H1 (cell line): Measurements from ENCODE around the gene RAB31. TPM values are rescaled to one million over a fixed set of nuclear protein-coding genes. Genes with fewer than 3 reads are reported as not detected.

Source experiments
- BRCA1 ChIP-seq: IDR thresholded peaks from 2 replicates; pipeline ENCODE4 v1.6.1; 2012; ENCODE audit warnings: low read depth, low read length, improper control_type of control experiment
- FOSL1 ChIP-seq: IDR thresholded peaks from 2 replicates; pipeline ENCODE4 v1.6.1; 2011; ENCODE audit warnings: mild to moderate bottlenecking, low read depth, low read length, moderate library complexity; ENCODE audit not compliant: insufficient read depth
- RXRA ChIP-seq: IDR thresholded peaks from 2 replicates; pipeline ENCODE4 v1.6.1; 2011; ENCODE audit warnings: low read depth, mild to moderate bottlenecking, low read length, moderate library complexity; ENCODE audit not compliant: insufficient read depth
- SP1 ChIP-seq: IDR thresholded peaks from 2 replicates; pipeline ENCODE4 v1.6.1; 2011; ENCODE audit warnings: low read depth, low read length
- polyA plus RNA-seq, 7 experiments: library from polyadenylated mRNA; depleted of rRNA in 3 of 7; stranded (reverse) in 5 of 7; unstranded in 2 of 7; fragments of >200 nt in 5 of 7; fragments of 200-250 nt in 2 of 7; gene quantifications; 1 replicate in 5 of 7; 2 replicates in 1 of 7; 4 replicates in 1 of 7; pipeline versions ENCODE4 v1.2.1 to v1.2.3, GENCODE V29; 2011 to 2013; ENCODE audit warnings: missing spikeins in 2 of 7, mixed read lengths in 2 of 7
- total RNA-seq: library from RNA; stranded (reverse); fragmentation: NEBNext Ultra II Directional; extraction: Animal tissue kit (Norgen Biotek cat#: 25700); gene quantifications from 2 replicates; pipeline ENCODE4 v1.2.1, GENCODE V29; 2021
- TF ChIP-seq, protein P1 (sequence below): IDR thresholded peaks from 2 replicates; pipeline ENCODE4 v1.6.1; 2011; ENCODE audit warnings: low read length, improper control_type of control experiment

RAB31 gene
- total and polyA plus RNA-seq, 2 of the 8 experiments (the other 6 are each of a cell fraction or from before 2014, with no cell fraction given), result 15.2 to 40.9 TPM

DNA sequence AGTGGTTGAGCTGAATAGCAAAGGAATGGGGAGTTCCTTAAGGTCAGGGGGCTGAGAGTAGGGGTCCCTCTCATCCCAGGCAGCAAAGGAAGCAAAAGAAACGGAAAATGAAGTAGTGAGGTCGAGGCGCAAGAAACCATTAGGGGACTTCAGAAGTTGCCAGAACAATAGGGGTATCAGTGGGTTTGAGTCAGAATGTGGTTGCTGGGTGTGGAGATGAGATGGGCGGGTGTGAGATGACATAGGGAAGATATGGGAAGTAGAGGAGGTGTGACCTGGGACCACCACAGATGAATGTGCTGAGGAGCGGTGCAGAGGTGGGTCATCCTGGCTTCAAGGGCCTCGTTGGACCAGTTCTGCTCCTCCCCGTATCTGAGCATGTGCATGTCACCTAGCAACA, 192.6 kb downstream of the RAB31 start (continued):
- TF ChIP-seq, protein P1, sequence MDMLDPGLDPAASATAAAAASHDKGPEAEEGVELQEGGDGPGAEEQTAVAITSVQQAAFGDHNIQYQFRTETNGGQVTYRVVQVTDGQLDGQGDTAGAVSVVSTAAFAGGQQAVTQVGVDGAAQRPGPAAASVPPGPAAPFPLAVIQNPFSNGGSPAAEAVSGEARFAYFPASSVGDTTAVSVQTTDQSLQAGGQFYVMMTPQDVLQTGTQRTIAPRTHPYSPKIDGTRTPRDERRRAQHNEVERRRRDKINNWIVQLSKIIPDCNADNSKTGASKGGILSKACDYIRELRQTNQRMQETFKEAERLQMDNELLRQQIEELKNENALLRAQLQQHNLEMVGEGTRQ, result no peak
- TF ChIP-seq RXRA (no peak), FOSL1 (no peak), BRCA1 (no peak), SP1 (no peak)
